Karpas-422 (cell line): ENCODE results near the gene TBATA. TPM values are rescaled to one million over a fixed set of nuclear protein-coding genes. Genes with fewer than 3 reads are reported as not detected.

Source experiments
- DNase-seq: peaks from one replicate; pipeline ENCODE4 v3.0.0-alpha.2; 2015
- H2AFZ ChIP-seq: fragments of 200-600 bp; sonication (generic); 2 replicates; pipeline ENCODE4 v1.6.1; 2014; ENCODE audit warnings: antibody characterized with exemption, low read length, mixed read lengths
- H3K27ac ChIP-seq: fragments of 200-600 bp; sonication (generic); 2 replicates; pipeline ENCODE4 v1.5.1; 2014; ENCODE audit warnings: mild to moderate bottlenecking, low read length, moderate library complexity
- H3K27me3 ChIP-seq: fragments of 200-600 bp; sonication (generic); 2 replicates; pipeline ENCODE4 v1.6.1; 2014; ENCODE audit warnings: low read length, mixed read lengths
- H3K36me3 ChIP-seq: fragments of 200-600 bp; sonication (generic); 2 replicates; pipeline ENCODE4 v1.6.1; 2014; ENCODE audit warnings: low read length, mixed read lengths; ENCODE audit not compliant: insufficient read depth
- H3K4me1 ChIP-seq: fragments of 200-600 bp; sonication (generic); 2 replicates; pipeline ENCODE4 v1.6.1; 2014; ENCODE audit warnings: mild to moderate bottlenecking, low read length, mixed read lengths
- H3K4me2 ChIP-seq: fragments of 200-600 bp; sonication (generic); 2 replicates; pipeline ENCODE4 v1.6.1; 2014; ENCODE audit warnings: low read length, low read depth, mild to moderate bottlenecking; ENCODE audit not compliant: poor library complexity, severe bottlenecking
- H3K4me3 ChIP-seq: fragments of 200-600 bp; sonication (generic); 2 replicates; pipeline ENCODE4 v1.5.1; 2014; ENCODE audit warnings: mild to moderate bottlenecking, antibody characterized with exemption, low read length, mixed read lengths
- H3K79me2 ChIP-seq: fragments of 200-600 bp; sonication (generic); 2 replicates; pipeline ENCODE4 v1.6.1; 2014; ENCODE audit warnings: mild to moderate bottlenecking, low read length, mixed read lengths
- H3K9ac ChIP-seq: fragments of 200-600 bp; sonication (generic); 2 replicates; pipeline ENCODE4 v1.6.0; 2014; ENCODE audit warnings: low read length
- H3K9me2 ChIP-seq: fragments of 200-600 bp; sonication (generic), shearing (Covaris generic); replicated peaks from 2 replicates; pipeline ENCODE4 v1.6.0; 2014; ENCODE audit warnings: mild to moderate bottlenecking, low read length, moderate library complexity; ENCODE audit not compliant: insufficient read depth
- H3K9me3 ChIP-seq: fragments of 300-700, 200-600 bp; sonication (generic); 2 replicates; pipeline ENCODE4 v1.6.1; 2014; ENCODE audit warnings: low read length, mixed read lengths
- H4K20me1 ChIP-seq: fragments of 200-600 bp; sonication (generic); 2 replicates; pipeline ENCODE4 v1.6.1; 2014; ENCODE audit warnings: mild to moderate bottlenecking, antibody characterized with exemption, low read length, low read depth; ENCODE audit not compliant: insufficient read depth
- total RNA-seq: library from RNA; depleted of rRNA; stranded (reverse); fragments of >200 nt; shearing (Covaris generic); gene quantifications from 2 replicates; pipeline ENCODE4 v1.2.3, GENCODE V29; 2014; ENCODE audit warnings: low replicate concordance

Gene TBATA
- total RNA-seq, 1 experiment from 2014 or later: not detected

DNA sequence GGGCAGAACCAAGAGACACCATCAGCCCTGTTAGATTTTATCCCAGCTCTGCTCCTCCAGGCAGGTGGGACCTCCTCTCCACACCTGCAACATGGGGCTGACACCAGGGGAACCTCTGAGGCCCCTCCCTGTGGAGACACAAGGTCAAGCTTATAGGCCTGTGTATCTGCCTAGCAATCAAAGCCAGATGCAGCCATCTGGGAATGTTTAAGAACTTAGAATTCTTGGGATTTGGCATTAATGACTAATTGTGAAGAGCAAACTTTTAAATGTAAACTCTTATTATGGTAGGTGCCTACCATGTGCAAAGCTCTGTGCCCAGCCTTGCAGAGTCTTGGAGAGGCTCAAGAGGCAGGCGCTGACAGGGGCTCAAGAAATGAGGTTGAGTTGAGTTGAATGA is 52.1 kb downstream of the TBATA start:
- H3K4me1 ChIP-seq: no peaks in the 10 kb centered on the region
- no peak for DNase-seq
- no peaks in the 10 kb centered on the region for H4K20me1 ChIP-seq
- H3K4me3 ChIP-seq: no peak overlapping the region
- H3K27ac ChIP-seq: no peak overlapping the region
- no peak overlapping the region for H3K9ac ChIP-seq
- H3K27me3 ChIP-seq: no peaks in the 10 kb centered on the region
- H2AFZ ChIP-seq: no peak overlapping the region
- H3K9me3 ChIP-seq: no peaks in the 10 kb centered on the region
- H3K4me2 ChIP-seq: no peak overlapping the region
- no peaks in the 10 kb centered on the region for H3K79me2 ChIP-seq
- no peaks in the 10 kb centered on the region for H3K36me3 ChIP-seq
- H3K9me2 ChIP-seq: no peaks in the 10 kb centered on the region

DNA sequence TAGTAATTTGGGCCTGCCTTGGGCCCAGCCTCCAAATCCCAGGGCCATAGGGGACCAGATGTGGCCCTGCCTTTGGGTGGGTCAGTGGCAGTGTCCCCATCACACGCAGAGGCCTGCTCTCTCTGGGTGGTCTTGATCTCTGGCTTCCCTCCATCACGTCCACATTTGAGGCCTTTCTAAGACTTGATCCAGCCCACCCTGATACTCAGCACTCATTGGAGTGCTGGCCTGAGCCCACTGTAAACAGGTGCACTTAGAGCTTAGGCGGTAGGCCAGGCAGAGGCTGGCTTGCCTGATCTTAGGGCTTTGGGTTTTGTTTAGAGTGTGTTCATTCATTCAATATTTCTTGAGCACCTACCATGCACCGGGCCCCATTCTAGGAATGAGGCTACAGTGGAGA is 52.6 kb downstream of the TBATA start:
- DNase-seq: no peak
- Histone ChIP-seq H3K36me3 (no peaks in the 10 kb centered on the region), H3K4me2 (no peak overlapping the region), H3K9ac (no peak overlapping the region), H3K4me3 (no peak overlapping the region), H3K9me2 (no peaks in the 10 kb centered on the region), H2AFZ (no peak overlapping the region), H4K20me1 (no peaks in the 10 kb centered on the region), H3K27me3 (no peaks in the 10 kb centered on the region), H3K9me3 (no peaks in the 10 kb centered on the region), H3K79me2 (no peaks in the 10 kb centered on the region), H3K4me1 (no peaks in the 10 kb centered on the region), H3K27ac (no peak overlapping the region)

DNA sequence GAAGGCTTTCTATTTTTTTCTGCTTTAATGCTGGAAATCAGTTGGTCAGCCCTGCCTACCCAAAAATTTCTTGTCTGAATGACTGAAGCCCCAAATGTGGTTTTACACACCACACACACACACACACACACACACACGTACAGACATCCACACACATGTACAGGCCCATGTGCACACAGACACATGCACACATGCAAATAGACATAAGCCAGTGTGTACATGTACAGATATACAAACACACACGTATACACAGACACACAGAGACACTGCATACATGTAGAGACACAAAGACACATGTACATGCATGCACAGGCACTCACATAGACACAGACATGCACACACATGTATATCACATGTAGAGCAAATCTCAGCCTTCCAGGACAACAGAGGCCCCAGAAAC is 54.2 kb downstream of the TBATA start:
- no peak overlapping the region for H3K4me2 ChIP-seq
- no peak overlapping the region for H2AFZ ChIP-seq
- H3K4me3 ChIP-seq: no peak overlapping the region
- no peaks in the 10 kb centered on the region for H4K20me1 ChIP-seq
- H3K79me2 ChIP-seq: no peaks in the 10 kb centered on the region
- H3K27me3 ChIP-seq: no peaks in the 10 kb centered on the region
- H3K9me3 ChIP-seq: no peaks in the 10 kb centered on the region
- no peaks in the 10 kb centered on the region for H3K4me1 ChIP-seq
- no peaks in the 10 kb centered on the region for H3K36me3 ChIP-seq
- H3K27ac ChIP-seq: no peak overlapping the region
- no peak for DNase-seq
- H3K9ac ChIP-seq: no peak overlapping the region
- H3K9me2 ChIP-seq: no peaks in the 10 kb centered on the region

DNA sequence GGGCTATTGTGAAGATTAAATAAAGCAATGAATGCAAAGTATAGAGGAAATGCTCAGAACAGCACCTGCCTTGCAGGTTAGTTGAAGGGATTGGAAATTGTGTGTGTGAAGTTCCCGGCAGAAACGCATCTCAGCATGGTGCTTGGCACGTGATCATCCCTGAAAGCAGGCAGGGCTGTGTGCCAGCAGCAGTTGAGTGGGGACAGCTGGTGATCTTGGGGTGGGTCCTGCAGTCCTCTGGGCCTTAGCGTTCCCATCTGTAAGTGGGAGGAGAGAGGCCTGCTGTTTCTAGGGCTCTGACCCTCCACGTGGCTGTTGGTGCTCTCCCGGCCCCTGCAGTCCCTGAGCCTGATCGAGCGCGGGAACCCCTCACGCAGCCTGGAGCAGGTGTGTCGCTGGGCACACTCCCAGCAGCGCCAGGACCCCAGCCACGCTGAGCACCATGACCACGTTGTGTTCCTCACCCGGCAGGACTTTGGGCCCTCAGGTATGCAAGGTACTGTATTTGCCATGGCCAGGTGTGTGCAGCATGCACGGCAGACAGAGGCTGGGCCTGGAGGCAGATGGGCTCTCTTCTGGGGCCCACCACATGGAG is 55.3 kb downstream of the TBATA start:
- Histone ChIP-seq H3K9me2 (no peaks in the 10 kb centered on the region), H3K27ac (no peak overlapping the region), H3K9ac (no peak overlapping the region), H3K4me3 (no peak overlapping the region), H3K4me2 (no peak overlapping the region), H3K79me2 (no peaks in the 10 kb centered on the region), H3K4me1 (no peaks in the 10 kb centered on the region), H3K36me3 (no peaks in the 10 kb centered on the region), H2AFZ (no peak overlapping the region), H4K20me1 (no peaks in the 10 kb centered on the region), H3K9me3 (no peaks in the 10 kb centered on the region), H3K27me3 (no peaks in the 10 kb centered on the region)
- no peak for DNase-seq

DNA sequence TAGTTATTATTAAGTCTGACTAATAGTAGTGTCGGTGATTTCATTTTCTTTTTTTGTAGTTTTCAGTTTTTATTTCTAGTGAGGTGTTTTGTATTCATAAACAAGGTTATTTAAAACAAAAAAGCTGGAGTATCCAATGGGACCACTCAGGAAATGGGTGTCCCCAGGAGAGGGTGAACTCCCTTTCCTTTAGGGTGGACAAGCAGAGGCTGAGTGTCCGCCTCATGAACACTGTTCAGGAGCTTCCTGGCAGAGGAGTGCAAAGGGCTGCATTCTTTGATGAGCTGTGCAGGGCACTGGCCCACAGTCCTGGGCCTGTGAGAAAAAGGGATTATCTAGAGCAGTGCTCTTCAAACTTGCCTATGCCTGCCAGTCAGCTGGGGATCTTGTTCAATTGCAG is 56.8 kb downstream of the TBATA start:
- Histone ChIP-seq H3K36me3 (no peaks in the 10 kb centered on the region), H4K20me1 (no peaks in the 10 kb centered on the region), H3K9ac (no peak overlapping the region), H2AFZ (no peak overlapping the region), H3K4me3 (no peak overlapping the region), H3K27me3 (no peaks in the 10 kb centered on the region), H3K9me2 (no peaks in the 10 kb centered on the region), H3K79me2 (no peaks in the 10 kb centered on the region), H3K9me3 (no peaks in the 10 kb centered on the region), H3K27ac (no peak overlapping the region), H3K4me1 (no peaks in the 10 kb centered on the region), H3K4me2 (no peak overlapping the region)
- DNase-seq: no peak

DNA sequence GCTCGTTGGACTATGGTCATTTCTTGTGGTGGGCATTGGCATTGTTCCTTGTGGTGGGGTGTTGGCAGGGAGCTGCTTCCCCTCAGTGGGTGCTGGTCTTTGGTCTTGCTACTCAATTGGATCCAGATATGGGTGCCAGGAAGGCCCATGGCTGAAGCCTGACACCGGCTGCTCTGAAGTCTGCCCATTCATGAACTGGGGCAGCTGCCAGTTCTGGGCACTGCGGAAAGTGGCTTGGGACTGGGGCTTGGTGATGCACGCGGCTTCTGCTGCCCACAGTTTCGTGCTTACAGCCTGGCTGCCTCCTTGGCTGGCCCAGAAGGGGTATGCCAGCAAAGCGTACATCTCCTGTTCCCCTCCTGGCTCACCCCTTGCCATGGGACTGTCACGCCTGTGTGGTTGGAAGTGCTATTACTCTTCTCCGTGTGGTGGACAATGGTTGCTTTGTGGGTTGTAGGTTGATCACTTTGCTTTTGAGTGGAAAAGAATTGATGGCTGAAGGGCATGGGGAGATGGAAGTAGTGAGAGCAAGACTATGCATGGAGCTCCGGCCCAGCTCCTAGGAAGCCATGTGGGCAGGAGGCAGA is 58.2 kb downstream of the TBATA start:
- Histone ChIP-seq H3K4me3 (no peak overlapping the region), H3K27me3 (no peaks in the 10 kb centered on the region), H3K9me3 (no peaks in the 10 kb centered on the region), H2AFZ (no peak overlapping the region), H4K20me1 (no peaks in the 10 kb centered on the region), H3K79me2 (no peaks in the 10 kb centered on the region), H3K4me2 (no peak overlapping the region), H3K27ac (no peak overlapping the region), H3K9me2 (no peaks in the 10 kb centered on the region), H3K4me1 (no peaks in the 10 kb centered on the region), H3K36me3 (no peaks in the 10 kb centered on the region), H3K9ac (no peak overlapping the region)
- no peak for DNase-seq

DNA sequence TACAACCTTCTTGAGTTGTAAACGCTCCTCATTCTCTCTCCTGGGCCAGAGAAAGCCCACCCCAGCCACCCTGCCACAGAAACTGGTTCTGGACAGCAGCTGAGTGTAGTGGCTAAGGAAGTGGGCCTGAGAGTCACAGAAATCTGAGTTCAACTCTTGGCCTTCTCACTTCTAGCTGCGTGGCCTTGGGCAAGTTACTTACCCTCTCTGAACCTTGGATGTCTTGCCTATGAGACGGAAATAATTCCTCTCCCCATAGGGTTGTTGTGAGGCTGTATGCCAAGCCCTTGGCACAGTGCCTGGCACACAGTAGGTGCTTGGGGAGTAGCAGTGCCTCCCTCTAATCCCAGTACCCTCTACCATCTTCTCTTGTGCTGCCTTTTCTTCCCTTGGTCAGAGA is 61.4 kb downstream of the TBATA start:
- H3K27ac ChIP-seq: no peak overlapping the region
- H2AFZ ChIP-seq: no peak overlapping the region
- no peaks in the 10 kb centered on the region for H3K27me3 ChIP-seq
- no peaks in the 10 kb centered on the region for H3K9me2 ChIP-seq
- DNase-seq: no peak
- H3K4me2 ChIP-seq: no peak overlapping the region
- no peaks in the 10 kb centered on the region for H4K20me1 ChIP-seq
- no peaks in the 10 kb centered on the region for H3K4me1 ChIP-seq
- no peak overlapping the region for H3K4me3 ChIP-seq
- H3K36me3 ChIP-seq: no peaks in the 10 kb centered on the region
- H3K79me2 ChIP-seq: no peaks in the 10 kb centered on the region
- no peaks in the 10 kb centered on the region for H3K9me3 ChIP-seq
- no peak overlapping the region for H3K9ac ChIP-seq

DNA sequence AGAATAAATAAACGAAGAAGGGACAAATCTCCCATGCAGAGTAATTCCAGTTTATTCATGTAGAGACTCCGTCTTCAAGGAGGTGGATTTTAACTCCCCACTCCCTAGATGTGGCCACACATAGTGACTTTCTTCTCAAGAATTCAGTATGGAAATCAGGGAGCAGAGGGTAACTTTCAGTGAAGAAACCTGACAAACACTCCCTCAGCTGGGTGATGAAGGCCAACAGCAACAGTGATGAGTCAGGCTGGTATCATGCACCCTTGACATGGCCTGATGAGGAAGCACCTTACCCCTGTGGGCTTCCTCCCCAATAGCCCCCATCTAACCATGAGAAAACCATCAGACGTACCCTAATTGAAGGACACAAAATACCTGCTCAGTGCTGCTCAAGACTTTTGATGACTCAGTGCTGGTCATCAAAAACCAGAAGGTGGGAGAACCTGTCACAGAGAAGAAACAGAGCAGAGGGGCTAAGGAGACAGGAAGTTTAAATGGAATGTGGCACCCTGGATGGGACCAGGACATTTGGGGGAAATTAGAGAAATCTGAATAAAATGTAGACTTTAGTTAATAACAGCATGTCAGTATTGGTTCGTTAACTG is 62.3 kb downstream of the TBATA start:
- no peaks in the 10 kb centered on the region for H3K79me2 ChIP-seq
- no peaks in the 10 kb centered on the region for H3K9me3 ChIP-seq
- no peaks in the 10 kb centered on the region for H3K9me2 ChIP-seq
- H3K27ac ChIP-seq: no peak overlapping the region
- H3K4me1 ChIP-seq: no peaks in the 10 kb centered on the region
- no peaks in the 10 kb centered on the region for H4K20me1 ChIP-seq
- no peak overlapping the region for H3K4me2 ChIP-seq
- H3K27me3 ChIP-seq: no peaks in the 10 kb centered on the region
- no peak for DNase-seq
- H3K36me3 ChIP-seq: no peaks in the 10 kb centered on the region
- no peak overlapping the region for H2AFZ ChIP-seq
- no peak overlapping the region for H3K9ac ChIP-seq
- no peak overlapping the region for H3K4me3 ChIP-seq
